NOMO-1 treated with DMSO at 0.1 percent for 48 hours (cell line): ENCODE measurements around the gene DHX30.
A peak's percentile ranks its signal among the peaks of the same experiment; 100 is the strongest.
"Not testable (repeated sequence)": the region's sequence is repeated elsewhere in the genome, so short reads cannot be mapped to it uniquely, and the experiment has no call there.

ENCODE experiments used
- DNase-seq: peaks from one replicate; lab custom pipeline; 2025; ENCODE audit not compliant: unreplicated experiment; lab: John Stamatoyannopoulos, UW

The DHX30 gene

GRCh38 chr3:47802734-47803479, at the start of gene DHX30:
Gene DHX30, plus strand, starts transcription at chr3:47803138. Its CDS starts 7,546 bp downstream, at chr3:47810684.
- DNase-seq, result peak; percentile 73

GRCh38 chr3:47758261-47759025, 44.5 kb upstream of the DHX30 start:
- DNase-seq, result no peak

GRCh38 chr3:47760207-47760606, 42.7 kb upstream of the DHX30 start:
- not testable (repeated sequence) for DNase-seq

- no peak for DNase-seq
Measured at GRCh38 chr3:47761046-47761445, 41.9 kb upstream of the DHX30 start.

- no peak for DNase-seq
Measured at GRCh38 chr3:47762233-47762632, 40.7 kb upstream of the DHX30 start.

GRCh38 chr3:47766186-47766585, 36.8 kb upstream of the DHX30 start:
- no peak for DNase-seq

- no peak for DNase-seq
Measured at GRCh38 chr3:47772047-47772446, 30.9 kb upstream of the DHX30 start.

- DNase-seq, result no peak
Measured at GRCh38 chr3:47772788-47773187, 30.1 kb upstream of the DHX30 start.

- no peak for DNase-seq
Measured at GRCh38 chr3:47778746-47779145, 24.2 kb upstream of the DHX30 start.

- peak; percentile 51 for DNase-seq
Measured at GRCh38 chr3:47780741-47781684, 21.9 kb upstream of the DHX30 start.

GRCh38 chr3:47781685-47782445, 21.1 kb upstream of the DHX30 start, which contains the start of gene SMARCC1:
Gene SMARCC1, minus strand, starts transcription at chr3:47781893. Its CDS starts 96 bp downstream, at chr3:47781797.
- peak; percentile 95 for DNase-seq

GRCh38 chr3:47782446-47783308, 20.3 kb upstream of the DHX30 start:
- DNase-seq, result no peak

- no peak for DNase-seq
Measured at GRCh38 chr3:47783673-47784072, 19.3 kb upstream of the DHX30 start.

- DNase-seq, result no peak
Measured at GRCh38 chr3:47791193-47791855, 11.6 kb upstream of the DHX30 start.

- DNase-seq, result no peak
Measured at GRCh38 chr3:47792699-47793098, 10.2 kb upstream of the DHX30 start.

GRCh38 chr3:47794544-47794943, 8.4 kb upstream of the DHX30 start:
- DNase-seq, result no peak

- no peak for DNase-seq
Measured at GRCh38 chr3:47799733-47800132, 3.2 kb upstream of the DHX30 start.

- DNase-seq, result no peak
Measured at GRCh38 chr3:47803480-47804025, 615 bp downstream of the DHX30 start.

GRCh38 chr3:47804577-47804976, 1.6 kb downstream of the DHX30 start:
- DNase-seq, result no peak
